HG03565 (cell line): ENCODE data around the gene ARHGEF19.
"Not testable (repeated sequence)": the region's sequence is repeated elsewhere in the genome, so short reads cannot be mapped to it uniquely, and the experiment has no call there.

Experiments used
- ATAC-seq: cut with Tn5 transposase; IDR thresholded peaks from one replicate; pipeline ENCODE4 v1.9.1; 2021; ENCODE audit warnings: mild to moderate bottlenecking, moderate library complexity; ENCODE audit not compliant: unreplicated experiment

Gene ARHGEF19

GRCh38 chr1:16222716-16223115 is 10.3 kb upstream of the ARHGEF19 start:
- ATAC-seq, result not testable (repeated sequence)

- ATAC-seq, result no peak
Observed at GRCh38 chr1:16221499-16221898, 9.0 kb upstream of the ARHGEF19 start.

DNA sequence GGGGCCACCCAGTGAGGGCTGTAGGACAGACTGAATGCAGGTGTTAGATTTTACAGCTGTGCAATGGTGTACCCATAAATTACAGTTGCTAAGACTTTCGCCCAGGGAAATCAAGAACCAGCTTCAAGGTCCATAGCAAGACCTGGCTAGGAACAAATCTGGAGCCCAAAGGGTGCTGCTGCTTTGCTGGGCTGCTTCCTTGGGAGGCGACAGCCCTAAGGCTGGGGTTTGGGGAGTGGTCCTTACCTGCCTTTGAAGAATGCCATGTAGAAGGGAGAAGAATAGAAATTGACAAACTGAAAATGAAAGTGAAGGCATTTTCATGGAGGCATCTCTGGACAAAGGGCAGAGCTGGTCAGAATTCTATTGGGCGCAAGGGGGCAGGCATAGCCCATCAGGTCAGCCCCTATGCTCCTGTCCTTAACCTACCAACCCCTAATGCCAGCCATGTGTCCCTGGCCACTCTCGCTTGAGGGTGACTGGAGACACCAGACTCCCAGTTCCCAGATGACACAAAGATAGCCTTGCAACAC is 7.6 kb upstream of the ARHGEF19 start:
- no peak for ATAC-seq

- ATAC-seq, result no peak
Observed at GRCh38 chr1:16218674-16219071, 6.2 kb upstream of the ARHGEF19 start.

GRCh38 chr1:16218014-16218673 is 5.7 kb upstream of the ARHGEF19 start:
- no peak for ATAC-seq

DNA sequence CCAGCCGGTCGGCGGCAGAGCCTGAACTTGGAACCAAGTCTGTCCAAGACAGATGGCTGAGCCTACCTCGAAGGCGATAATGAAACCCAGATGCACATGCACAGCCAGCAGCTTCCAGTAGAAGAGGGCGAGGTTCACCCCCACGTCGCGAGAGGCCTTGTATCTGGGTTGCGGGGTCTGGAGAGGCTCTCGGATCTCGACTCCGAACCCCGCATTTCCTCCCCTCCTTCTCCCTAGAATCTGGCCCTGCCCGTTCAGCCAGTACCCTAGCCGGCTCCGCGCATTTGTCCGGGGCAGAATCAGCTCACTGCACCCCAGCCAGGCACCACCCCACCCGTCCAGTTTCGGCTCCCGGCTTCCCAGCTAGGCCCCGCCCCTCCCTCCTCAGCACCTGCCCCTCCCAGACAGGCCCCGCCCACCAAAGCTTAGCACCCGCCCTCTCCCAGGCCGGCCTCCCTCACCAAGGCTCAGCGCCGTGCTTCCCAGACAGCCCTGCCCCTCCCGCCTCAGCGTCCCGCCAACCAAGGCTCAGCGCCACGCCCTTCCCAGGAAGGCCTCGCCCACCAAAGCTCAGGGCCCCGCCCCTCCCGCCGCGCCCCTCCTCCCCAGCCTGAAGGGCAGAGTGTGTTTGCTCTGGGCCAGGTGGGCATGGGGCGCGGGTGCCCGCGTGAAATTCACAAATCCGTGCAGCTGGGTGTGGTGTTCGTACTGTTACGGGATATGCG is 4.8 kb upstream of the ARHGEF19 start:
- ATAC-seq, result peak; percentile 84

- ATAC-seq, result no peak
Observed at GRCh38 chr1:16215882-16216753, 3.7 kb upstream of the ARHGEF19 start.

GRCh38 chr1:16215240-16215639 is 2.8 kb upstream of the ARHGEF19 start:
- ATAC-seq, result not testable (repeated sequence)

DNA sequence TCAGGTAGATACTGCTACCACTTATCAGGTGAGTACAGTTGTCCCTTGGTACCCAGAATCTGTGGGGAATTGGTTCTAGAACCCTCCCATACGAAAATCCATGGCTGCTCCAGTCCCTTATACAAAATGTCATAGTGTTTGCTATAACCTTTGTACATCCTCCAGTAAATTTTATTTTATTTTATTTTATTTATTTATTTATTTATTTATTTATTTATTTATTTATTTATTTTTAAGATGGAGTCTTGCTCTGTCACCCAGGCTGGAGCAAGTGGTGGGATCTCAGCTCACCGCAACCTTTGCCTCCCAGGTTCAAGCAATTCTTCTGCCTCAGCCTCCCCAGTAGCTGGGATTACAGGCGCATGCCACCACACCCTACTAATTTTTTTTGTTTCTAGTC is 1.1 kb upstream of the ARHGEF19 start:
- not testable (repeated sequence) for ATAC-seq

DNA sequence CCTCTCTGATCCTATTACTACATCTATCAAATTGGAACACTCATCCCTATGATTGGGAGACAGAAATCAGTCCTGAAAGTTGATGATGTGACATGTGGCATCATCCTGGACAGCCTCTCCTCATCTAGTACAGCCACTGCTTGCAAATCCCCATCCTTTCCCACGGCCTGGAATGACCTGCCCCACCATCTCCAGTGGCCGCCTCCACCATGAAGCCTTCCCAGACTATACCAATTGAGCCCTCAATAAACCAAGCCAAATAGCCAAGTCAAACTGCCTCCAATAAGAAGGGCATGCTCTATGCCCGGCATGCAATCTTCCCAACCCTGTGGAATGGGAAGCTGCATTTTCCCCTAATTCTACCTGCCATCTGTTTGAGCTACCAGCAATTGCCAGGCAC is 561 bp upstream of the ARHGEF19 start:
- ATAC-seq, result no peak

DNA sequence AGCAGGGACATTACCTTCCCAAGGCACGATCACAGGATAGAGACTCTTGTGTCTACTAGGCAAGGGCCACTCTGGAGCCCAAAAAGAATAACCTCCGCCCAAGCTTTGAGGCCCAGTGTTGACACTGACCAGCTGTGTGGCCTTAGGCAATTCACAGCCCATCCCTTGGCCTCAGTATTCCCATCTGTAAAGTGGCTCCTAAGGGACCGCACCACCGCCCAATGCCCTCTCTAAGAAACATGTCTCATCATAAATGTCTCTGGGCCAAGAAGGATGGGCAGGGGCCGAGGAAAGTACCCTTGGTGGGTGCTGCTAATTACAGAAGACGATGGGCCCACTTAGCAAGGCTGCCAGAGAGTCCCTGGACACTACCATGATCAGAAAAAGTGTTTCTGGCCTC is 628 bp downstream of the ARHGEF19 start:
- ATAC-seq, result no peak

GRCh38 chr1:16210581-16210980 is 1.9 kb downstream of the ARHGEF19 start:
- ATAC-seq, result no peak

GRCh38 chr1:16209847-16210407 is 2.5 kb downstream of the ARHGEF19 start:
- ATAC-seq, result no peak

- no peak for ATAC-seq
Observed at GRCh38 chr1:16209132-16209846, 3.2 kb downstream of the ARHGEF19 start.

DNA sequence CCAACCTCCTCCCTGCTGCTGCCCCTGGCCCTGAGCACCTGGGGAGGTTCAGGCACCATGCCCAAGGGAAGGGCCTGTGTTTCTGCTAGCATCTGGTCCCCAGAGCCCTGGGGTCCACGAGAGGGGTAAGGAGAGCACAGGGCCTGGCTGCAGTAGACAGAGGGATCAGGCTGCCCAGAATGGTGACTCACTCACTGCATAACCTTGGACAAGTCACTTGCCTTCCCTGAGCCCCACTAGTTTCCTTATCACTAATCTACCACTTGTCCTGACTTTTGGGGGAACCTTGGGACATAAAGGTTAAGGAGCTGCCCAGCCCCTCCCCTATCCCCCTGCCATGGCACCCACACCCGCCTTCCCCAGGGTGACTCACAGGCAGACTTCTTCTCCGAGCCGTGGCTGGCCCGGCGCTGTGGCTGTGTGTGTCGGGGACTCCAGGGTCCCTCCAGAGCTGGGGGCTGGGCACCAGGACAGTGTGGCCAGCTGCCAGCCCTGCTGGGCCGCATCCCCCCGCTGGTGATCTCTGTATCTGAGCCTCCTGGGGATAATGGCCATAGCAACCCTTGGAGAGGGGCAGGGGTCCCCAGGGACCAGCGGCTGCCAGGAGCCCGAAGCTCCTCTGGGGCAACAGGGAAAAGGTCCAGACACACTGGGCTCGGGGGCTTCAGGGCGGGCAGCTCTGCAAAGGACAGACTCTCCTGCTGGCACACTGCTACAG is 4.0 kb downstream of the ARHGEF19 start:
- no peak for ATAC-seq

DNA sequence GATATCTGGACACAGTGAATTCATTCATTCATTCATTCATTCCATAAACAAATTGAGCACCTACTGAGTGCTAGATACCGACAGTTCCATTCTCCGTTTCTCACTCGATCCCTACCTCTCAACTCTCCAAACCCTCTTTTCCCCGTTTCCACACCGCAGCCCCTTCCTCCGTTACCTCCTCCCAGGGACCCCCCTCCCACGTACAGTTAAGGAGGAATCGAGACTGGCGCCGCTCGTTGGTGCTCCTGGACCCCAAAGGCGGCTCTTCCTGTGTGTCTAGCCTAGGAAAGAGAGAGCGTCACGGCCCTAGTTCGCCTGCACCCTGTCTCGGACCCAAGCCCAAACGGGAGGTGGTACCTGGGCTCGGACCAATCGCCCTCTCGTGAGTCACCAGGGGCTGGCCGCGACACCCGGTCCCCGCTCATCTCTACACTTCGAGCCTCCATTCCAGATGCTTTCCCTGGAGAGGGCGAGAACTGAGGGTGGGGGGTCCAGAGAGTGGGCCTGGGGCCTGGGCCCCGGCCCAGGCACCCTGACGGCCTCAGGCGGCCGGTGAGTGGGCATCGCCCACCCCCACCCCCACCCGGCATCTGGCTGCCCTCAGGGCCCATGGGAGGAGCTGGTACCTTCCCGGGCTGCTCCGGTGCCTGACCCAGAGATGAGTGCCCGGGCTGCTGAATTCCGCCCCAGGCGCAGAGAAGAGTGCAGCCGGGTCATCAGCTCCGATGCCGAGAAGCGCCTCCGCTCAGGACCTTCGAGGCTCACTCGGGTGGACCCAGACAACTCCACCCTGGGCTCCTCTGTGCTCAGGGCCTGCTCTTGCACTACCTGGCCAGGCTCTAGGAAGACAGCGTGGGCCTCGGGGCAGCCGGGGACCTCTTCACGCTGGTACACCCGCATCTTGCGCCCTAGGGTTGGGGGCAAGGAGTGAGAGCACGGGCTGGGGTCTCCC is 4.9 kb downstream of the ARHGEF19 start:
- no peak for ATAC-seq

GRCh38 chr1:16206547-16207317 is 5.7 kb downstream of the ARHGEF19 start:
- no peak for ATAC-seq
